IPS DF 6.9 (cell line): ENCODE data around the gene DNAJB6.

ENCODE experiments used
- DNase-seq: peaks from one replicate; pipeline ENCODE4 v3.0.0-alpha.2; 2013; ENCODE audit warnings: low read depth, low spot score
- H3K27ac ChIP-seq: one replicate; pipeline ENCODE4 v1.5.1; 2013; ENCODE audit warnings: low read length, control low read depth
- H3K27me3 ChIP-seq: 2 replicates; pipeline ENCODE4 v1.6.1; 2013; ENCODE audit warnings: mild to moderate bottlenecking, low read length; ENCODE audit not compliant: control insufficient read depth, insufficient read depth
- H3K36me3 ChIP-seq: 2 replicates; pipeline ENCODE4 v1.6.1; 2013; ENCODE audit warnings: low read length; ENCODE audit not compliant: control insufficient read depth, insufficient read depth
- H3K4me1 ChIP-seq: 2 replicates; pipeline ENCODE4 v1.6.1; 2013; ENCODE audit warnings: low read length; ENCODE audit not compliant: control insufficient read depth, insufficient read depth
- H3K4me3 ChIP-seq: 2 replicates; pipeline ENCODE4 v1.5.1; 2013; ENCODE audit warnings: mild to moderate bottlenecking, low read length
- H3K9me3 ChIP-seq: 2 replicates; pipeline ENCODE4 v1.6.1; 2013; ENCODE audit warnings: low read length, inconsistent platforms; ENCODE audit not compliant: control insufficient read depth, insufficient read depth
- WGBS: extraction: QIAGEN DNeasy Blood & Tissue Kit; methylation state at CpG from one replicate; pipeline ENCODE4 v1.1.7; 2013; ENCODE audit warnings: mixed read lengths, missing lambda C conversion rate; ENCODE audit not compliant: insufficient read length, insufficient coverage; 5-methylcytosine and 5-hydroxymethylcytosine counted together

DNAJB6 gene

GRCh38 chr7:157466867-157467261 is 130.1 kb downstream of the DNAJB6 start:
- Histone ChIP-seq H3K27ac (no peak overlapping the region), H3K4me1 (no peaks in the 10 kb centered on the region), H3K4me3 (no peak overlapping the region), H3K36me3 (peaks cover 3% of the 10 kb centered on the region; the same call in 1 of the 2 replicates), H3K9me3 (peaks cover 29% of the 10 kb centered on the region), H3K27me3 (no peaks in the 10 kb centered on the region)
- no peak for DNase-seq
- WGBS, result no CpG with 5 or more reads among the region's 12 CpGs
